ENCODE data around the gene PLAAT2. TPM values are rescaled to one million over a fixed set of nuclear protein-coding genes. Genes with fewer than 3 reads are reported as not detected.

Gene PLAAT2
- total and polyA plus RNA-seq, 10 donors, result 0.16 to 1.3 (median 0.18) TPM; not detected in 7

DNA sequence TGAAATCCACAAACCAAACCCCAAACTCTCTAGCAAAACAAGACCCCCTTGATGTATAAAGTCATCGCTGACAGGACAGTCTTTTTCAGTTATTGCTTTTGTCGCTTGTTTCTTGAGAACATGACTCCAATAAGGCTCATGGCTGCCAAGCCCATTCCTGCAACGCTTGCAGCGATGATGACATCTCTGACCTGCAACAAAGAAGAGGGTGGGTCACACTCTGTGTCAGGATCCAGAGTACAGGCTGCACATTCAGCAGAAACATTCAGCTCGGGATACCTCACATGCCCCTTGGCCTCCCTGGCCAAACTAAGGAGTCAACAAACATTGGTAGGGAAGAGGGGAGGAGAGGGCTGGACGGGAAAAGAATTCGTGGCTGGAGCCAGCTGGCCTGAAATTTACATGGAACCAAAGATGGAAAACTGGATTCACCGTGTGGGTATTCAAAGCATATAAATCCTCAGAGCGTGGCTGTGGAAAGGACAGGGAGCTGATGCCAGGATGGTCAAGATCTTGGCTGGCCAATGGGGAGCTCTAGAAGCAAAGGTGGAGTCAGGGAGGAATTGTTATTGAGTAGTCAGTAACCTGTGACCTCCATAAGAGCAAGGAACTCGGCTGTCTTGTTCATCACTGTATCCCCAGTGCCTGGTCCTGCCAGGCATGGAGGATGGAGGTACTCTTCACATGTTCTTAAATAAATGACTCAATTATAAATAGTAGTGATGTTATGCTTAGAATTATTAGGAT, 11.8 kb upstream of the PLAAT2 start:
- Histone ChIP-seq H3K27me3 (replicated peaks in 1 of 7) (no peaks in the 10 kb centered on the region), H3K27ac (peak overlapping the region; percentile 49 to 83 (median 72)), H3K4me1 (peaks cover 0 to 27% (median 16%) of the 10 kb centered on the region in 6 donors), H3K4me3 (peak overlapping the region in 5 of 8 donors; percentile 3 to 54 (median 12)), H3K9me3 (peaks cover 0 to 10% (median 4%) of the 10 kb centered on the region in 8 donors), H3K36me3 (peaks cover 0 to 3% (median 0%) of the 10 kb centered on the region in 6 donors)
- WGBS, 5 donors, result 82 to 89% (median 83%) methylated on average over 10 of the region's 10 CpGs
- DNase-seq, result no peak
- intact Hi-C loops (cut with DNase I; ENCODE audit: low total_unique reads), result no loop called here
- no peak for TF ChIP-seq POLR2AphosphoS5 (IDR thresholded peaks at IDR 0.05)
- TF ChIP-seq POLR2A (IDR thresholded peaks at IDR 0.05), result no peak
- TF ChIP-seq, protein P1, sequence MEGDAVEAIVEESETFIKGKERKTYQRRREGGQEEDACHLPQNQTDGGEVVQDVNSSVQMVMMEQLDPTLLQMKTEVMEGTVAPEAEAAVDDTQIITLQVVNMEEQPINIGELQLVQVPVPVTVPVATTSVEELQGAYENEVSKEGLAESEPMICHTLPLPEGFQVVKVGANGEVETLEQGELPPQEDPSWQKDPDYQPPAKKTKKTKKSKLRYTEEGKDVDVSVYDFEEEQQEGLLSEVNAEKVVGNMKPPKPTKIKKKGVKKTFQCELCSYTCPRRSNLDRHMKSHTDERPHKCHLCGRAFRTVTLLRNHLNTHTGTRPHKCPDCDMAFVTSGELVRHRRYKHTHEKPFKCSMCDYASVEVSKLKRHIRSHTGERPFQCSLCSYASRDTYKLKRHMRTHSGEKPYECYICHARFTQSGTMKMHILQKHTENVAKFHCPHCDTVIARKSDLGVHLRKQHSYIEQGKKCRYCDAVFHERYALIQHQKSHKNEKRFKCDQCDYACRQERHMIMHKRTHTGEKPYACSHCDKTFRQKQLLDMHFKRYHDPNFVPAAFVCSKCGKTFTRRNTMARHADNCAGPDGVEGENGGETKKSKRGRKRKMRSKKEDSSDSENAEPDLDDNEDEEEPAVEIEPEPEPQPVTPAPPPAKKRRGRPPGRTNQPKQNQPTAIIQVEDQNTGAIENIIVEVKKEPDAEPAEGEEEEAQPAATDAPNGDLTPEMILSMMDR (IDR thresholded peaks at IDR 0.05 in 8 of 11, conservative IDR thresholded peaks at IDR 0.05 in 3 of 11), result no peak

DNA sequence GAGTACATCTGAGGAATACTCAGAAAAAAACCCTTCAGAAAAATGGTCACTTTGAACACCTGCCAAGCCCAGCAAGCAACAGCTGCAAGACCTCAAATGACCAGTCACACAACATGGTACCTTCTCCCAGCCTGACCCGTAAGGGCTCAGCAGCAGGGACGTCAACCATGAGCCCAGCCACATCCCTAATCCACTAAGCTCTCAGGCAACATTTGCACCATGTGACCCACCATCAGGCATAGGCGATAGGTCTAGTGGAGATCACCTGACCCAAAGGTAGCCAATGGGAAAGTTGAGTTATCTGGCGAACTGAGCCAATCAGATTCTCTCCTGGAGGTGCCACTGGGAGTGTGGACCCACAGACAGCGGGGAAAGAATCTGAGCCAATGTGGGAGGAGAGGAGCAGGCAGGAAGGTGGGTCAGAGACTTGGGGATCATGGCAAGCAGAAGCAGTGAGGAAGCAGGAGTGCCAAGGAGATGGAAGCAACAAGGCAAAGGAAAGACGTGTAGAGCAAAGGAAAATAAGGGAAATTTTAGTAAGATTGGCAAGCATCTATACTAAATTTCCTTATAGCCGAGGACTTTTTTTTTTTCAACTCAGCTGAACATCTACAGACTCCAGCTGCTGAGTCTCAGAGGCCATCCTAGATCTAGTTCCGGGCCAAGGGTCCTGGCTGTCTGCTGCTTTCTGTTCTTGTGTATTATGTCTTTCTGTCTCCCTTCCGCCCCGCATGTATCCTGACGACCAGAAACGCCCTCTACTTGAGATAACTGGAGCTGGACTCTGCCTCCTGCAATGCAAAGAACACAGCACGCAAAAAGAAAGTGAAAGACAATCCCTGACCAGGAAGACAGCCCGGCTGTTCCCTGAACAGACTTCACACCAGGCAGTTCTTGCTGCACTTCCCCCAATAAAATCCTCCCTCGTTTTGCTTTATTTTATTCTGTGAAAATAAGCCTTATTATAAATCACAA, 11.0 kb upstream of the PLAAT2 start:
- H3K4me3 ChIP-seq, result peak overlapping the region in 5 of 8 donors; percentile 3 to 54 (median 12)
- WGBS, 5 donors, result 40 to 43% (median 42%) methylated on average over 15 of the region's 15 CpGs
- no peak for DNase-seq
- H3K27me3 ChIP-seq (replicated peaks in 1 of 7), result no peaks in the 10 kb centered on the region
- no peaks in the 10 kb centered on the region for H3K36me3 ChIP-seq
- H3K4me1 ChIP-seq, result peaks cover 0 to 27% (median 16%) of the 10 kb centered on the region in 6 donors
- H3K27ac ChIP-seq, result peak overlapping the region; percentile 49 to 83 (median 72)
- intact Hi-C loops (cut with DNase I; ENCODE audit: low total_unique reads), result no loop called here
- peaks cover 0 to 2% (median 0%) of the 10 kb centered on the region in 8 donors for H3K9me3 ChIP-seq
- TF ChIP-seq, protein P1 (IDR thresholded peaks at IDR 0.05 in 8 of 11, conservative IDR thresholded peaks at IDR 0.05 in 3 of 11), result peak in 4 of 11 experiments; percentile 9 to 24 (median 18)
- TF ChIP-seq POLR2AphosphoS5 (IDR thresholded peaks at IDR 0.05) (peak in 1 of 3 donors; percentile 41), POLR2A (IDR thresholded peaks at IDR 0.05) (no peak)

DNA sequence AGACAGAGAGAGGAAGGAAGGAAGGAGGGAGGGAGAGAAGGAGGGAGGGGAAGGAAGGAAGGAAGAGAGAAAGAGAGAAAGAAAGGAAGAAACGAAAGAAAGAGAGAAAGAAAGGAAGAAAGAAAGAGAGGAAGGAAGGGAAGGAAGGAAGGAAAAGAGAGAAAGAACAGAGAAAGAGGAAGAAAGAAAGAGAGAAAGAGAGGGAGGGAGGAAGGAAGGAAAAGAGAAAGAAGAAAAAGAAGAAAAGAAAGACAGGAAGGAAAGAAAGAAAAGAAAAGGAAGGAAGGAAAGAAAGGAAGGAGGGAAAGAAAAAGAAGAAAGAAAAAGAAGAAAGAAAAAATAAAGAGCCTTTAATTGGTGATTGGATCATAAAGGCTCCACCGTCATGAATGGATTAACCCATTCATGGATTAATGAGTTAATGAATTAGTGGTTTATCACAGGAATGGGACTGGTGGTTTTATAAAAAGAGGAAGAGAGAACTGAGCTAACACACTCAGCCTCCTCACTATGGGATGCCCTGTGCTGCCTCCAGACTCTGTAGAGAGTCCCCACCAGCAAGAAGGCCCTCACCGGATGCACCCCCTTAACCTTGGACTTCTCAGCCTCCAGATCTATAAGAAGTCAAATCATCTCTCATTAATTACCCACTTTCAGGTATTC, 9.0 kb upstream of the PLAAT2 start:
- WGBS, 5 donors, result 34 to 45% (median 36%) methylated on average over 3 of the region's 3 CpGs

More for the DNA sequence above, 9.0 kb upstream of the PLAAT2 start:
- H3K36me3 ChIP-seq, result no peaks in the 10 kb centered on the region
- H3K4me3 ChIP-seq, result no peak overlapping the region
- no peak for DNase-seq
- intact Hi-C loops (cut with DNase I; ENCODE audit: low total_unique reads), result no loop called here
- H3K27ac ChIP-seq, result no peak overlapping the region
- peaks cover 4 to 38% (median 26%) of the 10 kb centered on the region in 6 donors for H3K4me1 ChIP-seq
- TF ChIP-seq POLR2A (IDR thresholded peaks at IDR 0.05) (no peak), POLR2AphosphoS5 (IDR thresholded peaks at IDR 0.05) (no peak)
- TF ChIP-seq, protein P1 (IDR thresholded peaks at IDR 0.05 in 8 of 11, conservative IDR thresholded peaks at IDR 0.05 in 3 of 11), result no peak
- no peaks in the 10 kb centered on the region for H3K9me3 ChIP-seq
- no peaks in the 10 kb centered on the region for H3K27me3 ChIP-seq (replicated peaks in 1 of 7)

Data from spleen (tissue), 11 donors.